Measurements from ENCODE around the gene FERD3L. TPM values are rescaled to one million over a fixed set of nuclear protein-coding genes. Genes with fewer than 3 reads are reported as not detected.

Gene FERD3L
- total RNA-seq, 2 donors from 2014 or later = not detected

DNA sequence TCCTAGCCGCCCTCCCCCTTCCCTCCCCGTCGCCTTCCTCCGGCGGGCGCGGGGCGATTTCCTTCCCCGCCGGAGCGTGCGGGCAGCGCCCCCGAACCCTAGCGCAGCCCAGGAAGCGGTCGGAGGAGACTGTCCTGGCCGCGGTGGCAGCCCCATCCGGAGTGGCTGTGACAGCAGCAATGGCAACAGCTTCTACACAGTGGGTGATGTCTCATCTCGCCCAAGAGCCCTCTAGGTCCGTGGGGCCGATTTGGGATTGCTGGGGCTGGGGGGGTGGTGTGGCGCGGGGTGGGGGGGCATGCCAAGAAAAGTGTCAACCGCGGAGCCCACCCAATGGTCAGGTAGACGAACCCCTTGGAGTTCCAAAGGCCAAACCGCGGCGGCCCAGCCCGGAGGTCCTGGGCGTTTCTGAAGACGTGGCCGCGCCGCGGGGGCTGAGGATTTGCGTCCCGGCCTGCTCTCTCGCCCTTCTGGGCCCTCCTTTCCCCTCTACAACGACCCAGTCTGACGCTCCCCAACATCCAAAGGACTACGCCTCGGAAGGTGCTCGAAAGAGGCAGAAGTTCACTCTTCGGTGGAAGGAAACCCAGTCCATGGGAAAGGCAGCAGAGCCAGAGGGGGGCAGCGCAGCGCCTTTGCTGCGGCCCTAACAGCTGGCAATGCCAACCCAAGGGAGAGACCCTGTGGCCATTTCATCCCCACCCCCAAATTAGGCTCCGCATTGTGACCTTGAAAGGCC, 27.2 kb downstream of the FERD3L start:
- intact Hi-C loops (cut with DNase I) = no loop called here
- peak; percentile 77 for DNase-seq (ENCODE audit: low spot score)

DNA sequence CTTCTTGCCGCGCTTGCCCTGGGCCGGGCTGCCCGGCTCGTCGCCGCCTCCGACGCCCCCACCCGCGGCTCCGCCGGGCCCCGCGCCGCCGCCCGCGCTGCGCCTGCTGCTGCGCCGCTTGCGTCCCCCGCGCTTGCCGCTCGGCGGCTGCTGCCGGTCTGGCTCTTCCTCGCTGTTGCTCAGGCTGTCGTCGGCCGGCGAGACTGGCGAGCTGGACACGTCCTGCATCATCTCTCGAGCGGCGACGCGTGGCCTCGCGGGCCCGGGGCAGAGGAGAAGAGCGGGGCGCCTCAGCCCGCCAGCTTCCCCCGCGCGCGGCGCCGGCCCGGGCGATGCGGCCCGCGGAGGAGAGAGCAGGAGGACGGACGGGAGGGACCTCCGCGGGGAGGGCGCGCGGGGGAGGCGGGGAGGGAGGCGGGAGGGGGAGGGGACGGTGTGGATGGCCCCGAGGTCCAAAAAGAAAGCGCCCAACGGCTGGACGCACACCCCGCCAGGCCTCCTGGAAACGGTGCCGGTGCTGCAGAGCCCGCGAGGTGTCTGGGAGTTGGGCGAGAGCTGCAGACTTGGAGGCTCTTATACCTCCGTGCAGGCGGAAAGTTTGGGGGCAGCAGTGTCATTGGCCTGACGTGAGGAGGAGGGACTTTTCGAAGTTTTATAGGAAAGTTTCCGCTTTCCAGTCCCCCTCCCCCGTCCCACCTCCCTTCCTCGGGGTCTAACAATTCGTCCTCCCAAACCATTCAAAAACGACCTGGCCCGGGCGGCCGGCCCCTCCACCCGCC, 27.9 kb downstream of the FERD3L start, which contains the start of gene TWIST1:
TSS of gene TWIST1 (minus strand) at position 546 of the 779 bp plus-strand sequence. CDS start at position 231, 315 bp downstream.
- intact Hi-C loops (cut with DNase I) = no loop called here
- DNase-seq (ENCODE audit: low spot score) = peak; percentile 82

DNA sequence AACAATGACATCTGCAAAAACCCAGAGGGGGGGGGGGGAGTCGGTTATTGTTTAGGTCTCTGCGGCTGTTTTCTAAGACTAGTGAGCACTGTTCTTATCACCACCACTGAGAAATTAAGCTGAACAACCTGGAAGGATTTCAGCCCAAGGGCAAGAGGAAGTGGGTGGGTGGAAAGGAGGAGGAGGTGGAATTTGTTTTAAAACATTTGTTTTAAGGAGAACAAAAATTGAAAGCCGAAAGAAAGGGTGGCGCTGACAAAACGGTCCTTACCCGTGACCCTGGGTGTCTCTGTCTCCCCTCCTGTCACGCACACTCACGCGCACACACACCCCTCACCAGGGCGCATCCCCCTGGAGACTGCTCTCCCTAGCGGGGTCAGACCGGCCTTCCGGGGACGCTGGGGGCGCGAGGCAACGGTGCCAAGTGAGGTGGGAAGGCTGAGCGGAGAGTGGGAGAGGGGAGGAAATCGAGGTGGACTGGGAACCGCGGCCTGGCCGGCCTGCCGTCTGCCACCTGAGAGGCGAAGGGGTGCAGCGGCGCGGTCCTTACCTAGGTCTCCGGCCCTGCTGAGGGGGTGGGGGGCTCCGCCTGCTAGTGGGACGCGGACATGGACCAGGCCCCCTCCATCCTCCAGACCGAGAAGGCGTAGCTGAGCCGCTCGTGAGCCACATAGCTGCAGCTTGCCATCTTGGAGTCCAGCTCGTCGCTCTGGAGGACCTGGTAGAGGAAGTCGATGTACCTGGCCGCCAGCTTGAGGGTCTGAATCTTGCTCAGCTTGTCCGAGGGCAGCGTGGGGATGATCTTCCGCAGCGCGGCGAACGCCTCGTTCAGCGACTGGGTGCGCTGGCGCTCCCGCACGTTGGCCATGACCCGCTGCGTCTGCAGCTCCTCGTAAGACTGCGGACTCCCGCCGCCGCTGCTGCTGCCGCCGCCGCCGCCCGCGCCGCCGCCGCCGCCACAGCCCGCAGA, 28.8 kb downstream of the FERD3L start:
- intact Hi-C loops (cut with DNase I) = no loop called here

DNA sequence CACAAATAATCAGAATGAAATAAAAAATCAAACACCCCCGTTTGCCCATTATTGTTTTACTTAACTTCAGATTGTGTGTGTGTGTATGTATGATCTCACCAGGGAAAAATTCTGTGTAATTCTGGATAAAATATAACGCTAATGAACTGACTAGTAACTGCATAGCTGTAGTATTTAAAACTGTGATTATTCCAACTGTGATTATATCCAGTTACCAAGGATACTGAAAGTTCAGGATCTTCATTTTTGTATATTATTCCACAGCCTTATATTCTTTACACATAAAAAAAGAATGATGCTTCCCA, 30.7 kb downstream of the FERD3L start:
- intact Hi-C loops (cut with DNase I) = no loop called here
- no peak for DNase-seq (ENCODE audit: low spot score)

More for the DNA sequence above, 28.8 kb downstream of the FERD3L start:
- peak; percentile 78 for DNase-seq (ENCODE audit: low spot score)

DNA sequence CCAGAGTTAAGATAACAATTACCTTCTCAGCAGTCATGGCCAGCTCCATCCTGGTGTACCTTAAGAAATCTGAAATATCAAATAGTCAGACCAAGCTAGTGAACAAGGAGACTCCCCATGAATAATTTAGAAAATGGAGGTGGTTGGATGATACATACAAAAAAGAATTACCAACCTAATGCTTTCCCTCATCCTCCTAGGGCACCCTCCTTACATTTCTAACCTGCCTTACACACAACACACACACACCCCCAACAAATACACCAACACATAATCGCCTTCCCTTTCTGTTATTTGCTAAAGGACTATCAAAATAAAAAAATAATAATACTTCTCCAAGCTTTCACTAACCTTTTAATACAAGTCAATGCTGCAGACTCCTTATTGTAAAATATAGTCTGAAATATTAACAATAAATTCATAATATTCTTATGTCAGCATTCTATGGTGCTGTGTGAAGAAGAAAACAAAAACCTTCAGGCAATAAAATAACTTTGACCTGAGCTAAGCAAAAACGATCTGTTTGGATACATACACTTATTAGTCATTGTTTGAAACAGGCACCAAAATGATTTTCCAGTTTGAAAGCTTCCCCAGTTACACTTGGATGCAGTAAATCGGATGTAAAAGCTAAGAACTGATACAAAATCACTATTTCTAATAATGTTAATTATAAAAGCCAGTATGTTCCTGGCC, 31.2 kb downstream of the FERD3L start:
- DNase-seq (ENCODE audit: low spot score) = no peak
- intact Hi-C loops (cut with DNase I) = no loop called here

DNA sequence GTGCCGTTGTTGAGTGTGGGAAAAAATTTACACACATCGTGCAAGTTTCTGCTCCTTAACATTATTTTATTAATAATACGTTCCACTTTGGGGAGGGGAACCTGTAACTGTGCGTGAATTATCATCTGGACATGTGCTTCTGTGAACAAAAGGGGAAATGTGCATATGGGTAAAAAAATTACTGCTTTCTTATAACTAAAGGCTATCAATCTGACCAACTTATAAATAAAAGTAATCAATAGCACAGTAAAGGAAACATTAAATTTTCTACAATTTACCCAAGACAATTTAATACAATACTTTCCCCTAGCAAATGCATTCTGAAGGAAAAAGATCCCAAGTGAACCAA, 32.2 kb downstream of the FERD3L start:
- DNase-seq (ENCODE audit: low spot score) = no peak
- intact Hi-C loops (cut with DNase I) = no loop called here

DNA sequence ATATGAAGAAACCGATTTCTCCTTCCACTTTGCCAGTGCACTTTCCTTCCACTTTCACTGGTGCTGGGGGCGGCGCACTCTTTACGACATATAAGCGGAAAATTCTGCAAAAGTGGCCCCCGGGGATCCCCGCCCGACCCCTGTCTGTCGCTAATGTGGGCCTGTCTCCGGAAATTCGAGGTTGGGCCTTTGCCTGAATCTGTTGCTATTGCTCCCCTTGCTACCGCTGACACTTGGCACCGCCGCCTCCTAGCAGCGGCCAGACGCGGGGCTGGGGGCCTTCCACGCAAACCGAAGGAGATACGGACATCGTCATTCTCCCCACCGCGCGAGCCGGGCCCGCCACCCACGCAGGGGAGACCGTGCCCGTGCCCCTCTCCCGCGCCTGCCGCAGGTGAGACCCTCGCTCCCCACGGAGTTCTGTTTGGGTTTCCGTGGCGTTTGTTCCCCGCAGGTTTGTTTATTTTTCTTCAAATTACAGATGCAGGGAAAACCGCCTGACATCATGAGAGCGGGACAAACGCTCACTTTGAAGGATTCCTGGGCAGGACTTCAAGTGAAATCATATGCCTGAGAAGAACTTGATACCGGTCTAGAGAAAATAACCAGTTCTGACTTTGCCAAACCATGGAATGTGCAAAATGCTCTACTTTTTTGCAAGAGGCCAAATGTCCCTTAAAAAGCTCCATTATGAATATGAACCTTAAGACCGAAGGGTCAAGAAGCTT, 32.8 kb downstream of the FERD3L start:
- intact Hi-C loops (cut with DNase I) = no loop called here
- DNase-seq (ENCODE audit: low spot score) = peak; percentile 78

DNA sequence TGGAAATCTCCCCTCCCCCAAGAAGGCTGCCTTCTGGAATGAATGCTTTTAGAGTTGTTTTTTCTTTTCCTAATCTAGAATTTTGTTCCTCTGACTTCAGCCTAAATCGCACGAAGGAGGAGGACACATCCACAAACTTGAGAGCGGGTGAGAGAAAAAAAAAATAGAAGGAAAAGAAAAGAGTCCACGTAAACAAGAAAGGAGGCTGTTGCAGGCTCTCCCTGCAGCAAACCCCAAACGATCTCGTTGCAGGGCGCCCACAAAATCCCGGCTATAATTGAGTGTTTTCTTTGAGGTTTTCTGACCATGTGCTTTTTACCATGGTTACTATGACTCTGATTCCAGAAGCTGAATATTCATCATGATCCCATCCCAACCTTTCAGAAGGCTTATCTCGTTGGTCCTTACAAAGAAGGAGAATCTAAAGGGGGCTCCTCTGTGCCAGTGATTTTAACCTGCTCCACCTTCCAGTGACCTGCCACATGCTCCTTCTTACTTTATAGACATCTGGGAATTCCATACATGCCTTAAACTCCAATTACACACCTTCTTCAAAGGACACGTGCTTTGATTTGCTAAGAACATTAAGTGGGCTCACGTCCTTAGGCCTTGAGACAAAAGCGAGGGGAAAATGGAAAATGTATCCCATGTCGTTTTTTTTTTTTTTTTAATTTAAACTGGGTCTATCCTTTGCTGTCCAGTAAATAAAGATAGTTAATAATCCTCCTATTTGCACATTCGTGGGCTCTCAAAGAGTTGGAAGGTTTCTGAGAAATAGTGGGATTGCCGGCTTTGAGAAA, 33.5 kb downstream of the FERD3L start:
- no peak for DNase-seq (ENCODE audit: low spot score)
- intact Hi-C loops (cut with DNase I) = no loop called here

DNA sequence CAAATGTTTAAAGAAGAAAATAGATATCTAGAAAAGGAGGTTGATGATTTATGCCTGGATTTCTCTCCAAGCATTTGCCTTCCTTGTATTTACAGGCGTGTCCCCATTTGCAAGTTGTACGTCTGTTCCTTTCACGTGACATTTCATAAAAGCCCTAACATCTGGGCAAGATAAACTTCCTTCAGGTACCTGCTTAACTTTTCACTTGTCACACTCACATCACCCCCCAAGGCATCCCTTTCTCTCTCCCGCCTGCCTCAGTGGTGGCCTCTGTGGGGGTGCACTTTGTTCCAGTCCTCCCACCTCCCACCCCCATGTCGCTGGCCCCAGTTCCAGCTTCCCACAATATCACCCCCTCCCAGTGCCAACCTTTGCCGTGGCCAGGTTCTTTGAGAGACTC, 34.4 kb downstream of the FERD3L start:
- no peak for DNase-seq (ENCODE audit: low spot score)
- intact Hi-C loops (cut with DNase I) = no loop called here

DNA sequence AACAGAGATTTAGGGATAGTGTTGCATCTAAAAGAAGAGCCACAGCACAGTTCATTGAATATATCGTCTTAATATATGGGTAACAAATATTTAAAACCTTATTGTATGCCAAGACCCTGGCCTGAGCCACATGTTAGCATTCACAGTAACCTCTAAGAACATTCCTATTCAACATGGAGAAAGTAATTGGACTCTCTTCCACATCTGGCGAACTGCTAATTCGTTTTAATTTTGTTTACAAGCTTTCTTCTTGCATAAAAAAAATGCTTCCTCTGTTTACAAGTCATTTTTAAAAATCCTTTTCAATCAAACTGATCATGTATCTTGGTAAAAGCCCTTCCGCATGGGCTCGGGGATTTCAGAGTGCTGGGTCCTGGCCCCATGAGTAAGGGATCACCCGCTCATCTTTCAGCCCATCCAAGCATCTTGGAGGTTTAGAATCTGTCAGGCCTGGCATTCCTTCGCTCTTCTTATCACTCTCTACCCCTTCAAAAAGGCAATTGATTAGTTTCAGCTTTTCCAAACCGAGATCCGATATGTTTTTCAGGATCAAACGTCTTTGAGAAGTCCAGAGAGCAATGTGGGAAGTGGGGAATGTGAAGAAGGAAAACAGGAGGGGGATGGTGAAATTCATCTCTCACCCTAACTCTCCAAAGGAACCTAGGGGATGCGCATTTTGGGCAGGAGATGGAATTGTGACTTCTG, 35.0 kb downstream of the FERD3L start:
- intact Hi-C loops (cut with DNase I) = no loop called here
- DNase-seq (ENCODE audit: low spot score) = no peak

DNA sequence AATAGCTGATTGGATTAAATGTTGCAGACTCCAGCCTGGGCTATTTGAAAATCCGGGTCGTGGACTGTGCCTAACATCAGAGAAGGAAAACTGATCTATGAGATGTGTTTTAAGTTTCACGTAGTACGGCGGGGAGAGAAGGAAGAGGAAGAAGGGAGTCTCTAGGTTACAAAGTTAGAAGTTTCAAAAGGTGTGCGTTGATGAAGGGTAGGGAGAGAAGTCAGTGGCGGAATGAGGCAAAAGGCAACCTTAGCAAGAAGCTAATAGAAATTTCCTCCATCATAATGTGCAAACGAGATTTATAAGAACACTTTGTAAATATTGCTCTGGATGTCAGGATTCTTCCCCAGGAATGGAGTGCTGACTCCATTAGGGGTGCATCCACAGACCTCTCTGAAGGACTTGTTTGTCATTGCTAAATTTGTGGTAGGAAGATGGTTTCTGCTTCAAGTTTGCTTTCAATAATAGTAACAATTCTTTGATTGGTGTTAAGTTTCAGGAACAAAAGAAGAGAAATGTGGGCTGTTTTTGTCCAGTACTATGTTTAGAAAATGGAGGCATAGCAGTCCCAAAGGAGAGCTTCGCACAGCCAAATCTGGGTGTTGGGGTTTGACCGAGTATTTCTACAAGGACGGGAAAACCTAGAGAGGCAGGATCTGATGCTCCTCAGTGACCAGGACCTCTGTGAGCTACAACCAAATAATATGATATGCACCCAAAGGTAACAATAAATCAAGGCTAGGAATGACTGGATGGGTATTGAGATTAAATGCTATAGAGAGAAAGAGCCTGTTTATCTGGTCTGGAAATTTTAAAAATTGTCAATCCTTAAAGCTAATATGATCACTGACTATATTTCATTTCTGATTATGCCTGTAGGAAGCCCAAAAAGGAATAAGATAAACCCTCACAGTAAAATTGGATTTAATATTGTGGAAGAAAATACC, 35.9 kb downstream of the FERD3L start:
- no peak for DNase-seq (ENCODE audit: low spot score)
- intact Hi-C loops (cut with DNase I) = no loop called here

DNA sequence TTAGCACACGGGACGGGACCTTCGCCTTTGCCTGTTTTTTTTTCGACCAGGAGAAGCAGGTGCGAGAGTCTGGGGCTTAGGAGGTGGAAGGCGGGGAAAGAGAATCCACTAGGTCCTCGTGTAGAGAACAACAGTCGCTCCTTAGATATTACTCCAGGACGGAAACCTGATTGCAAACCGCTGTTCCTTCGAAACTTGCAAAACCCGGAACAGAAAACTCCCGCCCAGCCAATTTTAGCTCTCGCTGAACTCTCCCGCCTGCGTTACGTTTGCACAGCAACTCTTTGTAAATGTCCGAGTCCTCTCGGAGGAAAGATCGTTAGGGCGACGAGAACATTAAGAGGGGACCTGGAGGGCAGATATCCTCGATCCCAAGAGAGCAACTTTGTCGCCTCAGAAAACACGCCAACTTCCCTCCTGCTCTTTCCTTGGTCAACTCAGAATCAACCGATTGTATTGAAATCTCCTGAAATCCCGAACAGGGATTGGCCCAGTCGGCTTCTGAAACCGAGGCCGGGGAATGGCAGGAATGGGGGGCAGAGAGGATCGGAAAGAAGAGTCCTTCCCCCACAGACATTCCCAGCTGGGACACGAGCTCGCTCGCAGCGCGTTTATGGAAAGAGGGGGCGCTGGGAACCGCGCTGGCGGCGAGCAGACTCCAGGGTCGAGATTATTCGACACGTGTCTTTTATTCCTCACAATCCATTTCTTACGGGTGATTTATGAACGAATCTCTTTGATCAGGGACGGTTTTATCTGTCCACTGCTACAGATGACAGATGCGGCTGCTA, 37.7 kb downstream of the FERD3L start:
- intact Hi-C loops (cut with DNase I) = no loop called here
- peak; percentile 76 for DNase-seq (ENCODE audit: low spot score)

DNA sequence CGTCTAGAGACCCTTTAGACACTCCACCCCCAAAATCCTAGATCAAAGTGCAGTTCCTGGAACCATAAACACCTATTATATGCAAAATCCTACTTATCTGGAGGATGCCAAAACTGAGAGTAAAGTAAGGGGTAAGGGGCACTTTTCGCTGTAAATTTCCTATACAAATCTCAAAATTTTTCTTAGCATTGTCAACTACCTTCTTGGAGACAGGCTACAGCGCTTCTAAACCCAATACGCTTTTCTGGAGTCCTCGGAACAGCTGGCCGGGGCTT, 38.2 kb downstream of the FERD3L start:
- intact Hi-C loops (cut with DNase I) = no loop called here
- no peak for DNase-seq (ENCODE audit: low spot score)

DNA sequence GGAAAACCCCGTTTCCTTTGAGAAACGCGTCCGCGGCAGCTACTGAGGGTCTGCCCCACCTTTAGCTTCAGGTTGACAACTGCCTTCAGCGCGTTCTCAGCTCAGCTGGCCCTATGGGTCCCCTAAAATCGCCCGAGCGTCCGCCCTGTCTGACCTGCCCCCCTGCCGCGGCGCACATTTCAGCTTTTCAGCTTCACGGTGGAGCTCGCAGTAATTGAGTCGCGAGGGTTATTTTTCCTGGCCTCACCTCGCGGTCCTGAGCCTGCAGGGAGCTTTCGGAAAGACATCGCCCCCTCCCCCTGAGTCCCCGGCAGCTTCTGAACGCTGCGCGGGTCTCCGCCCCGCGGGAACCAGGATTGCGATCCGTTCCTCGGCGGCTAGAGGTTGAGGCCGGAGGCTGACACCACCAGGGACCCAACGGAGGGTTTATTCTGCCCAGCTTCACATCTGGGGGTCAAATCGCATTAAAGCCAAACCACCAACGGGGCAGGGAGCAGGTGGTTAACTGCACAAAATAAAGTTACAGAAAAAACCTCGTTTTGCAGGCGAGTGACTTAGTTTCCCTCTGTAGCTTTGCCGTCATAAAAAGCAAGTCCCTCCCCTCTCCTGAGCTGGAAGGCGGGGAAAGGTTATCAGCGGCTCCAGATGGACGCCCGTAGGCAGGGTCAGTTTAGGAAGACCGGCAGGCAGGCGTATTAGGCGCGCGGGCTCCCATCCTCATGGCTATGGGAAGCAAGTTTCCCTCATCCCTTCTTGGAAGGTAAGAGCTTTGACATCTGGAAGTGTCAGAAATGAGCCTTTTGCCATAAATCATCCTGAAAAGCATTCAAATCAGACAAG, 38.8 kb downstream of the FERD3L start:
- peak; percentile 70 for DNase-seq (ENCODE audit: low spot score)
- intact Hi-C loops (cut with DNase I) = no loop called here

DNA sequence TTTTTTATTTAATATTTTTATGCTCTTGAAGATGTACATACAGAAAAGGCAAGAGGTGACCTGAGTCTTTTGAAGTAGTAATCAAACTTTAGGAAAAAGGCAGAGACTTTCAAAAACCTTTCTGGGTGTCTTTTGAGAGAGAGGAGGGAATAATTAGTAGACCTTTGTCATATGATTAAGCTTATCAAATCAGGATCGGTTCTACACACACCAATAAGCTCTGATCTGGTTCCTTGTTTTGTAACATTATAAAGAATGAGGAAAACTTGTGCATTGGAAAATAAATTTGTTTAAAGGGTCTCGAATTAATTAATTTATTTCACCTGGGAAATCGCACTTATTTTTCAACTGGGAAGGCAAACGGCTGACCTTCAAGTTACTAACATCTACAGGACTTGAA, 39.7 kb downstream of the FERD3L start:
- DNase-seq (ENCODE audit: low spot score) = no peak
- intact Hi-C loops (cut with DNase I) = no loop called here
